Endothelial cell (in vitro differentiated cells): ENCODE results near the gene SECISBP2. TPM values are rescaled to one million over a fixed set of nuclear protein-coding genes. Genes with fewer than 3 reads are reported as not detected.

ENCODE experiments used
- DNase-seq: peaks from one replicate; pipeline ENCODE4 v3.0.0; 2021; ENCODE audit warnings: low spot score
- H3K27ac Mint-ChIP-seq: one replicate; pipeline ENCODE4 v1.8.0; 2021; ENCODE audit warnings: mixed read lengths, inconsistent platforms; ENCODE audit not compliant: unreplicated experiment
- H3K27me3 Mint-ChIP-seq: one replicate; pipeline ENCODE4 v1.8.0; 2021; ENCODE audit warnings: mild to moderate bottlenecking, moderate library complexity, mixed read lengths, inconsistent platforms; ENCODE audit not compliant: unreplicated experiment
- H3K36me3 Mint-ChIP-seq: one replicate; pipeline ENCODE4 v1.8.0; 2021; ENCODE audit warnings: mild to moderate bottlenecking, low read depth, mixed read lengths, inconsistent platforms; ENCODE audit not compliant: unreplicated experiment
- H3K4me1 Mint-ChIP-seq: one replicate; pipeline ENCODE4 v1.8.0; 2021; ENCODE audit warnings: mild to moderate bottlenecking, mixed read lengths, inconsistent platforms; ENCODE audit not compliant: unreplicated experiment
- H3K4me3 Mint-ChIP-seq: one replicate; pipeline ENCODE4 v1.8.0; 2021; ENCODE audit warnings: mild to moderate bottlenecking, mixed read lengths, inconsistent platforms; ENCODE audit not compliant: unreplicated experiment
- H3K9me3 Mint-ChIP-seq: one replicate; pipeline ENCODE4 v1.8.0; 2021; ENCODE audit warnings: mixed read lengths, inconsistent platforms; ENCODE audit not compliant: unreplicated experiment
- total RNA-seq: library from RNA; stranded (reverse); fragmentation: NEBNext Ultra II Directional; extraction: Animal tissue kit (Norgen Biotek cat#: 25700); gene quantifications from one replicate; pipeline ENCODE4 v1.2.1, GENCODE V29; 2021; ENCODE audit not compliant: unreplicated experiment
- TF ChIP-seq, protein P1 (sequence below): fragments of 200-600 bp; sonication (generic); IDR thresholded peaks from one replicate; pipeline ENCODE4 v1.5.0; 2021; ENCODE audit warnings: antibody characterized with exemption; ENCODE audit not compliant: unreplicated experiment

SECISBP2 gene
- total RNA-seq, 1 donor from 2014 or later = 41.3 TPM

DNA sequence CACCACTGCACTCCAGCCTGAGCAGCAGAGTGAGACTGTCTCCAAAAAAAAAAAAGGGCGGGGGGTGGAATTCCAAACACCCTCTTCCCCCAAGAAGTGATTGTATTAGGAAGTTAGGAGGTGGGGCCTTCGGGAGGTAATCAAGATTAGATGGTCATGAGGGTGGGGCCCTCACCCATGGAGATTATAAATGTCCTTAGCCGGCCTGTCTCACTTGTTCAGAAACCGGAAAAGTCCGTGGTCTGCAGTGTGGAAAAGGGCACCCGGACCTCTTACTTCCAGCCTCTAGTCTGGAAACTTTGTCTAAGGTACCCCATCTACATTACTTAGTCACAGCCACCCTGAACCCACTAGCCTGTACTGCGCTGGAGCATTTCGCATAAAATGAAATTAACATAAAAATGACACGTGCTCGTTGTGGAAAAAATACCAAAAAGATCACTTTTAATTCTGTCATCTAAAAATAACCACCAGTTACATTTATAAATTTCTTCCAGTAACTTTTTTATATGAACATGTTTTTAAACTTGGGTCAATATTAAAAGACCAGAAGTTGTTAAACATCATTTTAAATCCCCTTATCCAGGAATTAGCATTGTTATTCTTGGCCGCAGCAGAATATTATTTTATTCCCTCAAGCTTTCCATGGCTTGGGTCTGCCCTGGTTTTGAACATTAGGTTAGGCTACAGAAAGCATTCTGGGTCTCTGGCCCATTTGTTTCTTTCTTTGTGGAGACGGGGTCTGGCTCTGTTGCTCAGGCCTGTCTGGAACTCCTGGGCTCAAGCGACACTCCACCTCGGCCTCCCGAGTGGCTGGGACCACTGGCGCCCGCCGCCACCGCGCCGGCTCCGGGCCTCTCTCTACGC, 8.5 kb upstream of the SECISBP2 start:
- H3K27ac Mint-ChIP-seq = peak overlapping the region; percentile 96
- H3K9me3 Mint-ChIP-seq = no peaks in the 10 kb centered on the region
- TF ChIP-seq, protein P1, sequence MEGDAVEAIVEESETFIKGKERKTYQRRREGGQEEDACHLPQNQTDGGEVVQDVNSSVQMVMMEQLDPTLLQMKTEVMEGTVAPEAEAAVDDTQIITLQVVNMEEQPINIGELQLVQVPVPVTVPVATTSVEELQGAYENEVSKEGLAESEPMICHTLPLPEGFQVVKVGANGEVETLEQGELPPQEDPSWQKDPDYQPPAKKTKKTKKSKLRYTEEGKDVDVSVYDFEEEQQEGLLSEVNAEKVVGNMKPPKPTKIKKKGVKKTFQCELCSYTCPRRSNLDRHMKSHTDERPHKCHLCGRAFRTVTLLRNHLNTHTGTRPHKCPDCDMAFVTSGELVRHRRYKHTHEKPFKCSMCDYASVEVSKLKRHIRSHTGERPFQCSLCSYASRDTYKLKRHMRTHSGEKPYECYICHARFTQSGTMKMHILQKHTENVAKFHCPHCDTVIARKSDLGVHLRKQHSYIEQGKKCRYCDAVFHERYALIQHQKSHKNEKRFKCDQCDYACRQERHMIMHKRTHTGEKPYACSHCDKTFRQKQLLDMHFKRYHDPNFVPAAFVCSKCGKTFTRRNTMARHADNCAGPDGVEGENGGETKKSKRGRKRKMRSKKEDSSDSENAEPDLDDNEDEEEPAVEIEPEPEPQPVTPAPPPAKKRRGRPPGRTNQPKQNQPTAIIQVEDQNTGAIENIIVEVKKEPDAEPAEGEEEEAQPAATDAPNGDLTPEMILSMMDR = no peak

GRCh38 chr9:89310475-89311345, 7.6 kb upstream of the SECISBP2 start, which contains the start of gene CKS2:
Gene CKS2, plus strand, starts transcription at chr9:89311195. Its CDS starts 98 bp downstream, at chr9:89311293.
- H3K27ac Mint-ChIP-seq = peak within 1 kb of the TSS; percentile 99
- peaks cover 17% of the 10 kb centered on the region for H3K4me1 Mint-ChIP-seq
- TF ChIP-seq, protein P1 = no peak
- H3K9me3 Mint-ChIP-seq = no peaks in the 10 kb centered on the region
- H3K36me3 Mint-ChIP-seq = no peaks in the 10 kb centered on the region
- peak within 1 kb of the TSS; percentile 96 for H3K4me3 Mint-ChIP-seq
- peak; percentile 99 for DNase-seq
- H3K27me3 Mint-ChIP-seq = peaks cover 11% of the 10 kb centered on the region

More for the DNA sequence above, 8.5 kb upstream of the SECISBP2 start:
- no peak for DNase-seq
- peak overlapping the region; percentile 88 for H3K4me3 Mint-ChIP-seq
- H3K27me3 Mint-ChIP-seq = peaks cover 11% of the 10 kb centered on the region
- H3K4me1 Mint-ChIP-seq = peaks cover 16% of the 10 kb centered on the region
- no peaks in the 10 kb centered on the region for H3K36me3 Mint-ChIP-seq

DNA sequence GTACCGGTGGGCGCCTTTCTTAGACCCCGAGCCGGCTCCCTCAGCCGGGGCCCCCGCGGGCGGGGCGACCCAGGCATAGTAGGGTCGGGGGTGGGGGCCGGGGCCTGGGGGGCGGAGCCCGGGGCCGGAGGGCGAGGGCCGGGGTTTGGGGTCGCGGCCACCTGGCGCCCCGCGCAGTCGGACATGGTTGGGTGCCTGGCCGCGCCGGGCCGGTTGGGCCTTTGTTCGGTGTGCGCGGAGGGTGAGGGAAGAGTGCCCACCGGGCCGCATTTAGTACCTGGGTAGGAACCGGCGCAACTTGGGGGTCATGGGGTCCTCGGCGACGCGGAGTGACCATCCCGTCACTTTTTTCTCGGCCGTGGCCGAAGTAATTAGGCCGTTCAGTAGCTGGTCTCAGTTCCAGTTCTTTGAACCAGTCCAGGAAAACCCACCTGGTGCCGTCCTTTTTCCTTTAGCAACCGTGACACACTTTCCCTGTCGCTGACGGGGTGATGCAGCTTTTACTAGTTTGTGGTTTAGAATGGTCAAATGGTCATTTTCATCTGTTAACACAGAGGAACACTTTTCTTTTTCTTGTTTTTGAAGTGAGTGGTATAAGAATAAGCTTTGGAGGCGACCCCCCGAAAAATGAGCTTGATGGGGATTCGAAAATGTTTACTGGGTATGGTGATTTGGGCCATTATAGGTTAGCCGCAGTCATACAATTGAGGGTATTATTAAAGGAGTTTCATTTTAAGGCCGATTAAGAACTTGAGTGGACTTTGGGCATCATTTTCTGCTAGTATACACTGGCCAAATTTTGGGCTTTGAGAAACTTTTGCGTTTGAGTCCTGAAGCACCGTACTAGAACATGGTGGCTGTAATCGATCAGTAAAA, 6.7 kb upstream of the SECISBP2 start:
- H3K9me3 Mint-ChIP-seq = no peaks in the 10 kb centered on the region
- H3K4me1 Mint-ChIP-seq = peaks cover 17% of the 10 kb centered on the region
- peak overlapping the region; percentile 96 for H3K4me3 Mint-ChIP-seq
- TF ChIP-seq, protein P1 = no peak
- peaks cover 11% of the 10 kb centered on the region for H3K27me3 Mint-ChIP-seq
- no peaks in the 10 kb centered on the region for H3K36me3 Mint-ChIP-seq
- DNase-seq = no peak
- peak overlapping the region; percentile 90 for H3K27ac Mint-ChIP-seq

DNA sequence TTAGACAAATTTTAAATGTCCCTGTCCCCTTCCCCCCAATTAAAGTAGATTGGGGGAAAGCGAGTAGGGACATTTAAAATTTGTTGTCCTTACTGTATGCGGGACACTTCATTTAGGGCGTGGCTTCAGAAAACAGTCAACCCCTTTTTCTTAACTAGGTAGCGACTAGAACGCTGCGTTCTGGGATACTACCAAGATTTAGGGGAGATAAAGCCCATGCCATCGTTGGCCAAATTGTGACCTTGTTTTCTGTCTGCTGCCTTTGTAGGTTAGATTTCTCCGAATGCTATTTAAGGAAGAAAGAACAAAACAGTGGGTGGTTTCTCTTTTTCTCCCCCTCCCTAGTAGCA, 6.1 kb upstream of the SECISBP2 start:
- H3K36me3 Mint-ChIP-seq = no peaks in the 10 kb centered on the region
- H3K4me3 Mint-ChIP-seq = peak overlapping the region; percentile 96

More for the DNA sequence above, 6.1 kb upstream of the SECISBP2 start:
- no peak for DNase-seq
- peak overlapping the region; percentile 91 for H3K27ac Mint-ChIP-seq
- H3K4me1 Mint-ChIP-seq = peaks cover 17% of the 10 kb centered on the region
- peaks cover 11% of the 10 kb centered on the region for H3K27me3 Mint-ChIP-seq
- TF ChIP-seq, protein P1 = no peak
- H3K9me3 Mint-ChIP-seq = no peaks in the 10 kb centered on the region
